Endodermal cell (in vitro differentiated cells): ENCODE results near the gene RBMS3. TPM values are rescaled to one million over a fixed set of nuclear protein-coding genes. Genes with fewer than 3 reads are reported as not detected.

Source experiments
- DNase-seq: peaks from one replicate; pipeline ENCODE4 v3.0.0-alpha.2; 2017
- H3K27ac ChIP-seq: 2 replicates; pipeline ENCODE4 v1.5.1; 2013; ENCODE audit warnings: mild to moderate bottlenecking, low read depth, low read length, moderate library complexity
- H3K27me3 ChIP-seq: 2 replicates; pipeline ENCODE4 v1.6.1; 2013; ENCODE audit warnings: mild to moderate bottlenecking, low read length, moderate library complexity; ENCODE audit not compliant: insufficient read depth, control insufficient read depth, poor library complexity, severe bottlenecking
- H3K36me3 ChIP-seq: 2 replicates; pipeline ENCODE4 v1.7.0; 2013; ENCODE audit warnings: mild to moderate bottlenecking, low read length, moderate library complexity; ENCODE audit not compliant: control insufficient read depth, insufficient read depth
- H3K4me1 ChIP-seq: one replicate; pipeline ENCODE4 v1.7.0; 2013; ENCODE audit warnings: low read length; ENCODE audit not compliant: control insufficient read depth, insufficient read depth
- H3K4me3 ChIP-seq: 2 replicates; pipeline ENCODE4 v1.5.1; 2013; ENCODE audit warnings: mild to moderate bottlenecking, low read length, moderate library complexity
- H3K9ac ChIP-seq: 2 replicates; pipeline ENCODE4 v1.6.1; 2013; ENCODE audit warnings: mild to moderate bottlenecking, low read length, moderate library complexity; ENCODE audit not compliant: poor library complexity, severe bottlenecking; ENCODE audit errors: extremely low read depth
- H3K9me3 ChIP-seq: 2 replicates; pipeline ENCODE4 v1.6.1; 2013; ENCODE audit warnings: mild to moderate bottlenecking, low read length, moderate library complexity; ENCODE audit not compliant: control insufficient read depth
- H3K27ac Mint-ChIP-seq: 2 replicates; pipeline ENCODE4 v1.8.0; 2020; ENCODE audit warnings: mixed read lengths
- H3K27me3 Mint-ChIP-seq: 2 replicates; pipeline ENCODE4 v1.8.0; 2021; ENCODE audit warnings: mild to moderate bottlenecking, mixed read lengths; ENCODE audit not compliant: insufficient read depth
- H3K36me3 Mint-ChIP-seq: 2 replicates; pipeline ENCODE4 v1.8.0; 2020; ENCODE audit warnings: low read depth, mixed read lengths
- H3K4me1 Mint-ChIP-seq: 2 replicates; pipeline ENCODE4 v1.8.0; 2020; ENCODE audit warnings: mixed read lengths
- H3K4me3 Mint-ChIP-seq: 2 replicates; pipeline ENCODE4 v1.8.0; 2020; ENCODE audit warnings: mild to moderate bottlenecking, moderate library complexity, mixed read lengths
- H3K9me3 Mint-ChIP-seq: 2 replicates; pipeline ENCODE4 v1.8.0; 2020; ENCODE audit warnings: mild to moderate bottlenecking, mixed read lengths
- CTCF ChIP-seq: fragments of 200-600 bp; sonication (generic); conservative IDR thresholded peaks from 2 replicates; pipeline ENCODE4 v1.5.0; 2021; ENCODE audit warnings: antibody characterized with exemption, mild to moderate bottlenecking
- WGBS, 2 experiments: methylation state at CpG; one replicate each; pipeline versions ENCODE4 v1.1.5 to v1.1.7; 2013; ENCODE audit warnings: missing lambda C conversion rate in 2 of 2, mixed read lengths in 1 of 2; ENCODE audit not compliant: insufficient coverage in 1 of 2, insufficient read length in 1 of 2; 5-methylcytosine and 5-hydroxymethylcytosine counted together
- total RNA-seq, 2 donors: library from RNA; stranded (reverse); fragmentation: NEBNext Ultra II Directional in 1 of 2; extraction: Animal tissue kit (Norgen Biotek cat#: 25700) in 1 of 2; gene quantifications; 2 replicates in 1 of 2; 3 replicates in 1 of 2; pipeline ENCODE4 v1.2.1, GENCODE V29; 2021

The RBMS3 gene
- total RNA-seq, 2 donors from 2014 or later, result 2.0 to 7.3 TPM

GRCh38 chr3:29538610-29538958 is 257.7 kb downstream of the RBMS3 start:
- Mint-ChIP-seq H3K27ac (no peak overlapping the region), H3K9me3 (no peaks in the 10 kb centered on the region), H3K4me3 (no peak overlapping the region), H3K27me3 (no peaks in the 10 kb centered on the region), H3K4me1 (peaks cover 7% of the 10 kb centered on the region), H3K36me3 (no peaks in the 10 kb centered on the region)
- no peaks in the 10 kb centered on the region for H3K27me3 ChIP-seq
- H3K27ac ChIP-seq, result no peak overlapping the region
- no peak for DNase-seq
- no peak for TF ChIP-seq CTCF
- no peaks in the 10 kb centered on the region for H3K9me3 ChIP-seq
- 75 to 94% methylated on average over 1 of the region's 2 CpGs for WGBS, 2 experiments
- H3K4me1 ChIP-seq, result no peaks in the 10 kb centered on the region
- no peak overlapping the region for H3K4me3 ChIP-seq
- no peak overlapping the region for H3K9ac ChIP-seq
- H3K36me3 ChIP-seq, result no peaks in the 10 kb centered on the region

- Mint-ChIP-seq H3K4me1 (peaks cover 4% of the 10 kb centered on the region), H3K4me3 (no peak overlapping the region), H3K27me3 (no peaks in the 10 kb centered on the region), H3K36me3 (no peaks in the 10 kb centered on the region), H3K27ac (no peak overlapping the region), H3K9me3 (no peaks in the 10 kb centered on the region)
- Histone ChIP-seq H3K36me3 (no peaks in the 10 kb centered on the region), H3K27ac (no peak overlapping the region), H3K4me1 (no peaks in the 10 kb centered on the region), H3K4me3 (no peak overlapping the region), H3K9ac (no peak overlapping the region), H3K9me3 (no peaks in the 10 kb centered on the region), H3K27me3 (no peaks in the 10 kb centered on the region)
- 95 to 100% methylated on average over 2 to 5 of the region's 5 CpGs for WGBS, 2 experiments
- no peak for TF ChIP-seq CTCF
- no peak for DNase-seq
Observed at GRCh38 chr3:29540544-29540943, 259.7 kb downstream of the RBMS3 start.

- Histone ChIP-seq H3K9ac (no peak overlapping the region), H3K4me3 (no peak overlapping the region), H3K36me3 (no peaks in the 10 kb centered on the region), H3K9me3 (no peaks in the 10 kb centered on the region), H3K27ac (no peak overlapping the region), H3K4me1 (no peaks in the 10 kb centered on the region), H3K27me3 (no peaks in the 10 kb centered on the region)
- Mint-ChIP-seq H3K27ac (no peak overlapping the region), H3K9me3 (no peaks in the 10 kb centered on the region), H3K4me1 (no peaks in the 10 kb centered on the region), H3K27me3 (no peaks in the 10 kb centered on the region), H3K4me3 (no peak overlapping the region), H3K36me3 (no peaks in the 10 kb centered on the region)
- no peak for DNase-seq
- no CpG with 5 or more reads among the region's 1 CpG for WGBS, 2 experiments
- TF ChIP-seq CTCF, result no peak
Observed at GRCh38 chr3:29544701-29545363, 264.0 kb downstream of the RBMS3 start.
